GM19193 (cell line): ENCODE measurements around the gene MICAL3.

Source experiments
- POLR2A ChIP-seq: IDR thresholded peaks from 4 replicates; pipeline ENCODE4 v1.6.1; 2011; ENCODE audit not compliant: insufficient read depth, insufficient read length; ENCODE audit errors: extremely low read depth

Gene MICAL3

GRCh38 chr22:17794726-17795542 lies 229.4 kb downstream of the MICAL3 start:
- no peak for TF ChIP-seq POLR2A

DNA sequence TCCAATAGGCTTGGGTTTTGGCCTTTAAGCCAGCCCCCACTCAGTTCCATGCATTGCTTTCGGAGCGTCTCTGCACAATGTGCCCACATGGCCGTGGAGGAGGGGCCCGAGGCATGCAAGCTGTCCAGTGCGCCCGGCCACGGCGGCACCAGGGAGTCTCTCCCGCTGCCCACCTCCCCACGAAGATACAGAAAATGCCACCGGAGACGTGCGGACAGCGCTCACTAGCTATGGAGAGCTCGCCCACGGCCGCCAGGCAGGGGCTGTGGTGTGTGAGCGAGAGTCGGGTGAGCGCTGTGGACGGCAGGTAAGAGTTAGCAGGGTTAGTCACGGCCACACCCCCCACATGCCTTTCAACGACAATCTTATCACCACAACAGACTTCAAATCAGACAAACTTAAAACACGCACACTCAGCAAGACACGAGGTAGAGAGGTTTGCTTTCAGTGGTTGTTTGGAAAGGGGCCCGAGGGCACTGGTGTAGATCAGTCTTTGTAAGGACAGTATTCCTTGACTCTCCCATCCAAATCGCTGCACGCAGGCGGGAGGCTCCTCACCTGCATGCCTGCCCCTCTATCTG lies 231.4 kb downstream of the MICAL3 start:
- no peak for TF ChIP-seq POLR2A

DNA sequence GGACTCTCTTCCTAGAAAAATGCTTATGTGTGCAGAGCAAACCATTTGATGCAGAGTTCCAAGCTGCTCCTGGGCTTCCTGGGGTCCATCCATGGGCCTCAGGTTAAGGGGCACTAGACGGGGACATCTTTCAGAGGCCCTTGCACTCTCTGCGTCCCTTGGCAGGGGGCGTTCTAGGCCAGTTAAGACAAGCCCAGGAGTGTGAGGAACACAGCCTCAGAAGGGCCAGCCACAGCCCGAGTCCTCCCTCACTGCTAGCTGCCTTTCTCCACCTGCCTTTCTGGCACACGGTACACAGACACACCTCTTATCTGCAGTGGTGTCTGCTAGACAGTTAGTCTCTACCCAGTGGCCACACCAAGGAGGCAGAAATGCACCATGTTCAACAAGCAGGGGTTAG lies 232.1 kb downstream of the MICAL3 start:
- TF ChIP-seq POLR2A = no peak

DNA sequence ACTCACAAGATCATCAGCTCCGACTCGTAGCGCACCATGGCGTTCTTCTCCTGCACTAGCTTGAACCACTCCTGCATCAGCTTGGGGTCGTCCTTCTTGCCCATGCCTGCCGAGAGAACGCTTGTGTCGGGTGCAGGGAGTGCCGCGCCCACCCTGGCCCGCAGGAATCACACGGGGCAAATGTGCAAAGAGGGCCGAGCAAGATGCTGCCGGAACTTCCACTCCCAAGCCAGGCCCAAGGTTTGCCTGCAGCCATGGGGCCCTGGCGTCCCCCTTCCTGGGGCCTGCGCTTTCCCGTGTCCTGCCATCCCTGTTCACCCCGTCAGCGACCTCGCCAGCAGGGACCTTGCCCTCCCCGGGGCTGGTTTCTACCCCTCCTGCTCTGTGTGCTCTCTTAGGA lies 233.2 kb downstream of the MICAL3 start:
- no peak for TF ChIP-seq POLR2A

DNA sequence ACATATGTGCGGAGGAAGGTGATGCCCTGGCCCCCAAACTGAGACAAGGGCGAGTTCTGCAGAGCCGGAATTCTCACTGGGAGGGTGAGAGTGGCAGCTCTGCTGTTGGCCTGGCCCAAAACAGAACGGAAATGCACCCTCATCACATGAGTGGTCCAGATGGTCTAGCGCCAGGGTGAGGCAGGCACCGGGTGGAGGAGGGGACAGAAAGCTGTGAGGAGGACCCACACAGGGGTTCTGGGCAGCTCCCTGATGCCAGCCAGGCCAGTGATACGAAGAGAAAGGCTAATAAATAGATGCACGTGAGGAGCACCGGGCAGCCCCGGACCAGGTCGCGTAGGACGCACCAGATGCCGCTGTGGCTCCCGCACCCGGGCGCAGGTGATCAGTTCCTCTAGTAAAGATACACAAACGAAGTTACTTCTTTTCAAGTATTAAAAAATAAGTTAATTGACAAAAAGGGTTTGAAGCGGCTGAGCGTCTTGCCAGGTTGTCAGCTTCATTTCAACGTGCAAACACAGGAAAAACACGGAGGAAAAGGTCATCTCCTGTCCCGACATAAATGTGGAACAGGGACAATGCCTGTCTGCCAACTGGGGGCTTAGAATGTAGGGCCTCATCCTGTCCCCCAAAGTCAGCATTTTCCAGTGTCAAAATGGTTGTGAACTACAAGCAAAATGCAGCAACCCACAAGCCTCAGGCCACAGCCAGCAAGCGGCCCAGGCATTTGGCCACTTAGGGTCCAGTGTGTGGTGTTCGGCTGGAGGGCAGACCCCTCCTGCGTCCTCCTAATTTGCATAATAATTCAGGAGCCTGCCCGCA lies 234.8 kb downstream of the MICAL3 start:
- TF ChIP-seq POLR2A = no peak

GRCh38 chr22:17788528-17789378 lies 235.6 kb downstream of the MICAL3 start:
- no peak for TF ChIP-seq POLR2A

GRCh38 chr22:17787716-17788330 lies 236.5 kb downstream of the MICAL3 start:
- TF ChIP-seq POLR2A = no peak

- TF ChIP-seq POLR2A = no peak
These were observed 237.1 kb downstream of the MICAL3 start for GRCh38 chr22:17787241-17787640.

DNA sequence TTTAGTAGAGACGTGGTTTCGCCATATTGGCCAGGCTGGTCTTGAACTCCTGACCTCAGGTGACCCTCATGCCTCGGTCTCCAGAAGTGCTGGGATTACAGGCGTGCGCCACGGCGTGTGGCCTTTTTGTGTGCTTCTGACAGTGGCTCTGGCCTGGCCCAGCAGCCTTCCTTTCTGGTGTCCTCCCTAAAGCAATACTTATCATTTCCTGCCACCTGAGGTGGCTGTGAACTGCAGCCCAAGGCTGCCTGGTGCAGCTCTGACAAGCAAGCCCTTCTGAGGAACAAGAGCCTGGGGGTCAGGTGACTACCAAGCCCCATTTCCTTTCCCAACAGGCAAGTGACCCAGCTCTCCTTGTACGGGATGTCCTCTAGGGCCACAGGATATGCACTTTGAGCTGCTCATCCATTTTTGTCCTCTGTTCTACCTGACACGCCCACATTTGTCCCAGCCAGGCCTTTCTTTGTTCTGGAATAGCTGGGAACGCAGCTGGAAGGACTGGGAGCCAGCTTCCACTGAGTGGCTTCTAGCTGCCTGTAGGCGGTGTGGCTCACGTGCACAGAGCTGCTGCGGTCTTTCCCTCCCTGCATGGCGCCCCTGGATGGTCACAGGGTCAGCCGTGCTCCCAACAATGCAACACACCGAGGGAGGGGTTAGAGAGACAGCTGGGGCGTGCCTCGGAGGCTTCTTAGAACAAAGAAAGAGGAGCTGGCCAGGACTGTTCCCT lies 237.8 kb downstream of the MICAL3 start:
- TF ChIP-seq POLR2A = no peak

DNA sequence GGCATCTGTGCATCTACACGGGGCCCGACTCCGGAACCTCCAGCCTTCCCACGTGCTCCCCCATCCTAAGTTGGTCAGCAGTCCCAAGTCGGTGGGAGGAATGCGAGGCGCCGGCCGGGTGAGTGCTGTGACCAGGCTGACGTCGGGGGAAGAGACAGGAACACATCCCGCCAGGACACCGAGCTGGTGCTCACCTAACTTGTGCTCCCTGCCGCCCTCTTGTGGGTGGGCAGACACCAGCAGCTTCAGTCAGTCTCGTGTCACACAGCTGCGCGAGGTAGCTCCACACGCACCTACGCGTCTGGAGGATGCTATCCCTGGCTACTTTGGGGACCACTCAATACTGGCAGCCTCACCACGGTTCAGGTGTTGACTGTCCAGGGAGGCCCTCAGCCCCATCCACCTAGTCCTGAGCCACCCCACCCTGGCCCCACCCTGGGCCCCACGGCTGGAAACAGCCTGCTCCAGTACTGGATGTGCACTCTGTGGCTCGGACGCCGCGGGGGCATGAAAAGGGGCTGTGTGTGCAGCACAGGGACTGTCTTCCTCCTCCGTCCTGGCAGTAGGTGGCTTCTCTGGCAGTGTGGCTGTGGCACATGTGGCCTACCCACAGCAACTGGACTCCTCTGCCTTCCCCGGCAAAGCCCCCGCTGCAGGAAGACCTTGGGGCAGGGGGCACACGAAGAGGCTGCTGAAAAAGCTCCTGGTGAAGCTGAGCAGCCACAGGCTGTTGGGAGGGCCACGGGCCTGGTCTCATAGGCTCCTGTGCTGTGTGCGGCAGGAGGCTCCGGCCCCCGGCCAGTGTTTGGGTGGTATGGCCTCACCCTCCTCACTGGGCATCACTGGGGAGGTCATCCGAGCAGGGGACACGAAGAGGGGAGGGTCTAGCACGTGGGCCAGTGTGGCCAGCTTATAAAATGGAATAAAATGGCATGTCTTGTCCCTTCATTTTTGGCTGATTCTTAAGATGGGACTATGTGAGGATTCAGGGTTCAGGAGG lies 238.9 kb downstream of the MICAL3 start:
- no peak for TF ChIP-seq POLR2A

DNA sequence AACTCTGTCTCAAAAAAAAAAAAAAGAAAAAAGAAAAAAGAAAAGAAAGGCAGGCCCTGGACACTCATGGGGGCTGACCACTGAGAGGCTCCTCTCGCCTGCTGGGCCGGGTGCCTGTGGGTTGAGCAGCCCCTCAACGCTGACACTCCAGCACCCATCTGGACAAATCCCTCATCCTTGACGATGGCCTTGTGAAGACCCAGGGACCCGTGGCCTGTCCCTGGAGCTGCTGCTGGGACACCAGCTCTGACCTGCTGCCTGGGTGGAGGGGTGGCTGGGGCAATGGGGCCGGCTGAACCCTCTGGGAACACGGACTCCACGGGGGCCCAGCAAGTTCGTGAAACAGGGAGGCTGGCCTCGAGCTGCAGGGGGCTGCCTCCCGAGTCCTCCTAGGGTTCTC lies 239.6 kb downstream of the MICAL3 start:
- TF ChIP-seq POLR2A = no peak

DNA sequence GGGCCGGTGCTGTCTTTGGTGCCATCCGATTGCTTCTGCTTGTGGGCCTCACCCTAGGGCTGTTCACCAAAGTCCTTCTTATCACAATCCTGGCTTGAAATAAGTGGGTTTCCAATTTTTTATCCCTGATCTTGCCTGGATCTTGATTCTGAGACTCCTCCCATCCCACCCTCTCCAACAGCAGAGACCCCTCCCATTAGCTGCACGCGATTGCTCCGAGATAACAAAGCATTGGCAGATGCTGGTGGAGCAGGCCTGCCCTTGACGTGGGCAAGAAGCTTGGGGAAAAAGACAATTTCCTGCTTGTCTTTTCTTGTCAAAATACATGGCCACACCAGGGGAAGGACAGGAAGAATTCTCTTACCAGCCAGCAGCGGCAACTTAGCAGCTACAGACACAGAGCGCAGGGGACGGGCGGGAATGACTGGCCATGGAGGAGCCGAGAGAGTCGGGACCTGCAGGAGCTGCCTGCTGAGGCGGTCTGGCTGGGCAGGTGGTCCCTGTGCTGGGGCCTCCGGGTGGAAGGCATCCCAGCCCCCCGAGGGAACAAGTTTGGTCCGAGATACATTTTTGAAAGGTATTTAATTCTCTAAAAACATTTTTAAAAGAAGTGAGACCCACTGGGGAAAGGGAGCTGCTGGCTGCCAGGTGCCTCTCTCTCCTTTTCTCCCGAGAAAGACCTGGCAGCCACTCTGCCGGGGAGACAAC lies 240.4 kb downstream of the MICAL3 start:
- TF ChIP-seq POLR2A = no peak
